Neural cell (in vitro differentiated cells): ENCODE measurements around the gene HSBP1L1. TPM values are rescaled to one million over a fixed set of nuclear protein-coding genes. Genes with fewer than 3 reads are reported as not detected.

ENCODE experiments used
- polyA plus RNA-seq: library from polyadenylated mRNA; depleted of rRNA; stranded (reverse); fragments of >200 nt; gene quantifications from 2 replicates; pipeline ENCODE4 v1.2.3, GENCODE V29; 2014

Gene HSBP1L1
- polyA plus RNA-seq, 1 donor from 2014 or later: 0.84 TPM

Other genes starting within 250 kb of the HSBP1L1 start
- gene KCNG2, start 166.7 kb upstream of the HSBP1L1 start, polyA plus RNA-seq: not detected in 2 replicates
- gene SLC66A2, start 13.0 kb upstream of the HSBP1L1 start, polyA plus RNA-seq: 66.7 and 68.2 TPM in 2 replicates
- 131 and 163 TPM in 2 replicates for gene TXNL4A, start 23.9 kb downstream of the HSBP1L1 start, polyA plus RNA-seq
- gene RBFA, start 69.8 kb downstream of the HSBP1L1 start, polyA plus RNA-seq: 78.1 and 86.8 TPM in 2 replicates
- gene ADNP2, start 144.6 kb downstream of the HSBP1L1 start, polyA plus RNA-seq: 15.8 and 16.9 TPM in 2 replicates